Measurements from ENCODE around the gene USP54.

Gene USP54

GRCh38 chr10:73553761-73554160 is 37.4 kb downstream of the USP54 start:
- no peak overlapping the region for H3K4me3 ChIP-seq
- TF ChIP-seq, protein P1, sequence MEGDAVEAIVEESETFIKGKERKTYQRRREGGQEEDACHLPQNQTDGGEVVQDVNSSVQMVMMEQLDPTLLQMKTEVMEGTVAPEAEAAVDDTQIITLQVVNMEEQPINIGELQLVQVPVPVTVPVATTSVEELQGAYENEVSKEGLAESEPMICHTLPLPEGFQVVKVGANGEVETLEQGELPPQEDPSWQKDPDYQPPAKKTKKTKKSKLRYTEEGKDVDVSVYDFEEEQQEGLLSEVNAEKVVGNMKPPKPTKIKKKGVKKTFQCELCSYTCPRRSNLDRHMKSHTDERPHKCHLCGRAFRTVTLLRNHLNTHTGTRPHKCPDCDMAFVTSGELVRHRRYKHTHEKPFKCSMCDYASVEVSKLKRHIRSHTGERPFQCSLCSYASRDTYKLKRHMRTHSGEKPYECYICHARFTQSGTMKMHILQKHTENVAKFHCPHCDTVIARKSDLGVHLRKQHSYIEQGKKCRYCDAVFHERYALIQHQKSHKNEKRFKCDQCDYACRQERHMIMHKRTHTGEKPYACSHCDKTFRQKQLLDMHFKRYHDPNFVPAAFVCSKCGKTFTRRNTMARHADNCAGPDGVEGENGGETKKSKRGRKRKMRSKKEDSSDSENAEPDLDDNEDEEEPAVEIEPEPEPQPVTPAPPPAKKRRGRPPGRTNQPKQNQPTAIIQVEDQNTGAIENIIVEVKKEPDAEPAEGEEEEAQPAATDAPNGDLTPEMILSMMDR (IDR thresholded peaks at IDR 0.05) = no peak
- no peak for DNase-seq (ENCODE audit: low spot score)
- H3K27ac ChIP-seq = no peak overlapping the region

GRCh38 chr10:73552819-73553715 is 38.1 kb downstream of the USP54 start:
- H3K4me3 ChIP-seq = no peak overlapping the region
- H3K27ac ChIP-seq = no peak overlapping the region
- TF ChIP-seq, protein P1 (IDR thresholded peaks at IDR 0.05) = no peak

DNA sequence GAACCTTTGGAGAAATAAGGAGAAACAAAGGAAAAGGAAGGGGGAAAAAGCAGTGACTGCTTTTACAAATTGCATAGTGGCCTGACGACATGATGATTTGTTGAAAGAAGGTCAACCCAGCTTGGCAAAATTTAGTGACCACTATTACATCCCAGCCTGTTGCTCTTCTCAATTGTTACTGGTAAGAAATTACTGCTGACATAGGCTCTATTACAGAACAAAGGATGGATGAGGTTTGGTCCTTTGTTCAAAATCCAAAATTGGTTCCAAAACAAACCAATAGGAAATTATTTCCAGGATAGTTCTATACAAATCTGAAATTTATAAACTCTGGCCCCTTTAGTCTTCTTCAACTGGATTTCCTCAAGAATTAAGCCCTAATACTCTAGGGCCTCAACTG is 39.6 kb downstream of the USP54 start:
- TF ChIP-seq, protein P1 (IDR thresholded peaks at IDR 0.05) = no peak
- Histone ChIP-seq H3K4me3 (no peak overlapping the region), H3K27ac (no peak overlapping the region)
- DNase-seq (ENCODE audit: low spot score) = no peak

More at GRCh38 chr10:73552819-73553715, 38.1 kb downstream of the USP54 start:
- DNase-seq (ENCODE audit: low spot score) = no peak

- no peak for DNase-seq (ENCODE audit: low spot score)
- Histone ChIP-seq H3K4me3 (no peak overlapping the region), H3K27ac (no peak overlapping the region)
- TF ChIP-seq, protein P1 (IDR thresholded peaks at IDR 0.05) = no peak
Observed at GRCh38 chr10:73545357-73545756, 45.8 kb downstream of the USP54 start.

DNA sequence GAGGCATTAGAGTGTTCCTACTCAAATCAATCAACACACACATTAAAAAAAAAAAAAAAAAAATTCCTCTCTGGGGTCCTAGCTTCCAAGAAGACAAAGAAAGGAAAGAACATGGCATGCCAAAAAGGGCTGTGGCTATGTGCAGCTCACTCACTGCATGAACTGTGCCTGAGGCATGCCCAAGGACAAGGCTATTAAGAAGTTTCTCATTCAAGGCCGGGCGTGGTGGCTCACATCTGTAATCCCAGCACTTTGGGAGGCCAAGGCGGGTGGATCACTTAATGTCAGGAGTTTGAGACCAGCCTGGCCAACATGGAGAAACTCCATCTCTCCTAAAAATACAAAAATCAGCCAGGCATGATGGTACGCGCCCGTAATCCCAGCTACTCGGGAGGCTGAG is 53.4 kb downstream of the USP54 start:
- H3K27ac ChIP-seq = no peak overlapping the region
- H3K4me3 ChIP-seq = no peak overlapping the region
- no peak for DNase-seq (ENCODE audit: low spot score)
- TF ChIP-seq, protein P1 (IDR thresholded peaks at IDR 0.05) = no peak

DNA sequence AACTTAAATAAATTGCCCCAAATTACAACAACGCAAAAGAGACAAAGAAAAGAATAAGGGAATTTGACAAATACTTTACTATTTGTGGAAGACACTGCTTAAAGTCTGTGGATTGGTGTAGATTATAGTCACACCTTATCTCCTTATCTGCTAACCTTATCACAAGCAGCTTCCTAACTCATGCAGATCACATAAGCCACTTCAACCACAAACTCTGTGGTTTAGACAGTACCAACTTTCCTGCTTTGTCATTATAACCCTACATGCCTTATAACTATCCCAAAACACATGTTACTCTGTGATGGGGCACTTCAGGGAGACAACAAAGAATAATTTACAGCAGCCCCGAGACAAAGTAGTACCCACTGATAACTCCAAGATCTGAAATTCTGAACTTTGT is 53.9 kb downstream of the USP54 start:
- H3K27ac ChIP-seq = no peak overlapping the region
- no peak overlapping the region for H3K4me3 ChIP-seq
- DNase-seq (ENCODE audit: low spot score) = no peak
- TF ChIP-seq, protein P1 (IDR thresholded peaks at IDR 0.05) = no peak

DNA sequence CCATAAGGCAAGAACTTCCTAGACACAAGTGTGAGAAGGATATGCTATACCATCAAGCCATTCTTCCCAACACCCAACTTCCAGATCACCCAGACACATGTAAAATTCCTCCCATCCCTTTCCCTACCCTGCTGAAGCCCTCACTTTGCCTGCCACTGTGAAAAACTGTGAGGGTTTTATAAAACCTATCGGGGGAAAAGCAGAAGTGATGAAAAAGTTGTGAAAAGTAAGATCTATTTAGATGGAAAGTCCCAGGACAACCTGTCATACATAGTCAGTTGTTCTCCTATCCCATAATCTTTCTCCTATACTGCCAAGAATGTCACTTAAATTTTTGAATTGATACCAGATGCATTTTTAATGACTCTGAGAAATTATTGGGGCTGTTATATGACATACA is 56.3 kb downstream of the USP54 start:
- no peak for DNase-seq (ENCODE audit: low spot score)
- TF ChIP-seq, protein P1 (IDR thresholded peaks at IDR 0.05) = no peak
- Histone ChIP-seq H3K27ac (no peak overlapping the region), H3K4me3 (no peak overlapping the region)
